ENCODE data around the gene MEX3C.

Gene MEX3C

DNA sequence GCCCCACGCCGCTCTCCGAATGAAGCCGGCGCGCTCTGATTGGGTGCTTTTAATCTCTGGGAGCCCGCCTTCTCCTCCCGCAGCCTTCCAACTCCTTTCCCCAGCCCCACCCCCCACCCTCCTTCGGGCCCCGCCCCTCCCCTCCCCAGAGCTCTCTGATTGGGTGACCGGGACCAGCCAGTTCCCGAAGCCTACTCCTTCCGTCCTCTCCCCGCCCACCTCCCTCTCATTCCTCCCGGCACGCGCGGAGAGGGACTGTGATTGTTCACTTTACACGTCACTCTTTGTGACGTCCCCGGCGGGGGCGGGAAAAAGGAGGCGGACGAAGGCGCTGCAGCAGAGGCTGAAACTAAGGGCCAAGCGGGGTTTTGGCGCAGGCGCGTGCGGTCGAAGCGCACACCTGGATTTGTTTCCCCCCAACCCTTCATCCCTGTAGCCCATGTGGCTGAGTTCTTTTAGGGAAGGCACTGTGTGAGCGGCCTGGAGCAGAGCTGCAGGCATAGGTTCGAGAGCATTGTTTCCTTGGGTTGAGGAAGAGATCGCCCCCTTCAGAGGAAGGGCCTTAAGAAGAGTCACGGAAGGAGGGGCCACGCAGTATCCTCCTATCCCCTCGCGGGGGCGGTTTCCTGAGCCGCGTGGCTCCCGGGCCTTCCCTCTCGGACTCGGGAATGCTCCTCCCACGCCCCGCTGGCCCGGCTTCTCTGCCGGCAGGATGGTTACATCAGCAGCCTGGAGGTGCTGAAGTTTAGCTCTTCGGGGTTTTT lies at the start of gene MEX3C:
MEX3C (minus strand) TSS at position 21 of the 764 bp plus-strand sequence. CDS start 361 bp downstream, outside the sequence.
- DNase-seq = peak; percentile 100

DNA sequence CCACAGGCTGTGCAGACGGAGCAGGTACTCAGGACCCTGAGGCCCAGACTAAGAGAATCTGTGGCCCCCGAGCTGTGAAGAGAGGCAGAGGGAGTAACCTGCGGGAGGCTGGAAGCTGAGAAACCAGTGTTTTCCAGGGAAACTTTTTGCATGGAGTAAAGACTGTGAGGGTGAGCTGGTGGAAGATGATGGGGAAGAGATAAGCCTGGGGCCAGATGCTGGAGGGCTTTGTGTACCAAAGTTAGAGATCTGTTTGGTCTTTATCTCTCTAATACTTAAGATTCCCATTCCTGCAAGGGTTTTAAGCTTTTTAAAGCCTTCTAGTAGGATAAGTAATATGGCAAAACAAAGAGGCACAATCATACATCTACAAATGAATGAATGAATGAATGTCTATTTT lies 43.7 kb upstream of the MEX3C start:
- DNase-seq = no peak

DNA sequence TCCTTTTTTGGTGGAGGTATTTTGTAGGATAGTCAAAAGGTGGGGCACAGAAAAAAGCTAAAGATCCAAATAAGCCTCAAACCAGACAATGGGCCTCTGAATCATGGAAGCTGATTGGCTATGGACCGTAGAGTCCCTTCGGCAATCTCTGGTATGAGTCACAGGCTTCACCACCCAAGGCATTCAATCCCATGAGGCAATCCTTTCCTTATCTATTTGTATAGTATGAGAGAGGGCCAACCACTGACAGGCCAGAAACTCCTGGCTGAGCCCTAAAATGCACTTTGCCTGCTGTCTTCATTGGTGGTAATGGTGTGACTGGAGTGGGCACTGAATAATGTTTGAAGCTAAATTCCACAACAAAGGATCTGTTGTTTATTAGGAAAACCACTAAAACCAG lies 38.7 kb upstream of the MEX3C start:
- no peak for DNase-seq

DNA sequence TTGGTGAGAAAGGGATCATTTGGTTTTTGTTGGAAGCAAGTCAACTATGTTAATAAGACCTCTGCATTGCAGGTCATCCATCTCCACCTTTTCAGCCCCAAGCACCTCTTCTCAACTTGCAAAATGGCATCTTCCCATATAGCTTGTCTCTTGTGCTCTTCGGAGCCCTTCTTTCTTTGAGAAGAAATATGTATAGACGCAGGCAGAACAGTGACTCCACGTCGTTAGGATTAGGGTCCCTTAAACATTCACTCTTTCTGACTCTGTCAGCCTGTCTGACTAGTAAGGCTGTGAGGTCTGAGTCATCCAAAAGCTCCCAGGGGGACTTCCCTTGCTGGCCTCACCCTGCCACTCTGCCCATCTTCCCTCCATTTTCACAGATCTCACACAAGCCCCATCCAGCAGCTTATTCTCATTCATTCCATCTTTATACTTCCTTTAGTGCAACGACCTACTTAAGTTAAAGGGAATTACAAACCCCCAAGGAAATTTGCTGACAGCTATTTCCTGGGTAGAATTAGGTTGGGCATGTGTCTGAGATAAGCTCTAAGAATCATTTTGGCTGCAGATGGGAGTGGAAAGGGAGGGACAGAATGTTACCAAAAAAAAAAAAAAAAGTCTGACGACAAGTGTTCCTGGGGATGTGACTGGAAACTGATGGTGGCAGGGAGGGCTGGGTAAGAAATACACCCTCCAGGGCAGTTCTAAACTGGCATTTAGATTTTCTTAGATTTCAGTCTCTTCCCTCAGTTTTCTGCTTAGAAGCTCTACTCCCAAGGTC lies 37.7 kb upstream of the MEX3C start:
- DNase-seq = no peak

DNA sequence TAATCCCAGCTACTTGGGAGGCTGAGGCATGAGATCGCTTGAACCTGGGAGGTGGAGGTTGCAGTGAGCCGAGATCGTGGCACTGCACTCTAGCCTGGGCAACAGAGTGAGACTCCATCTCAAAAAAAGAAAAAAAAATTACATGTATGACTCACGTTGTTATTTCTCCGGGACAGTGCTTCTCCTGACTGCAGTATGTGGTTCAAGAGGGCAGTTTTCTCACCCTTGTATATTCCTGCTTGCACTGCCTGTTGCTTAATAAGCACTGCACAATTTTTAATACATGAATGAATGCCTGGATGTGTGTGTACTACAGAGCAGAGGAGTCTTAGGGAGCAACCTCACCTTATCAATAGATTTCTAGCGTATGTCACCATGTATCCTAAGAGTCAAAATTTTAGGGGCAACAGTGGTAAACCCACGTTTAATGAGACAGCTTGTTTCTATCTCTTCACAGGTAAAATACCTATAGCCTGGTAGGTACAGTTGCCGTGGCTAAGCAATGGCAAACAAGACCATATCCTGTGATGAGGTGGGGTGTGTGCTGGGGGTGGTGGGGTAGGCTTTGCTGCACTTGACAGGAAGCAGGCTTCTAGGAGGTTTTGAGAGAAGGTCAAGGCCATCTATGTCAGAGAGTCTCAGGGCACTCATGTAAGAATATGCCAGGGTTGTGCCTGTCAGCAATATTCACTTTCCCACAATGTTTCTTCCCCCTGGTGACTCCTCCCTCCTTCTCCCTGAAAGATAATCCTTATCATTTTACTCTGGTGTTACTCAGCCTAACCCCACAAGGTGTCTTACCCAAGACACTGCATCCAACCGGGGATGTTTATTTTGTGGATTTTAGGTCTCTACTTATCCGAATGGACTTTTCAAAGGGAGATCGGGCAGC lies 36.9 kb upstream of the MEX3C start:
- no peak for DNase-seq

DNA sequence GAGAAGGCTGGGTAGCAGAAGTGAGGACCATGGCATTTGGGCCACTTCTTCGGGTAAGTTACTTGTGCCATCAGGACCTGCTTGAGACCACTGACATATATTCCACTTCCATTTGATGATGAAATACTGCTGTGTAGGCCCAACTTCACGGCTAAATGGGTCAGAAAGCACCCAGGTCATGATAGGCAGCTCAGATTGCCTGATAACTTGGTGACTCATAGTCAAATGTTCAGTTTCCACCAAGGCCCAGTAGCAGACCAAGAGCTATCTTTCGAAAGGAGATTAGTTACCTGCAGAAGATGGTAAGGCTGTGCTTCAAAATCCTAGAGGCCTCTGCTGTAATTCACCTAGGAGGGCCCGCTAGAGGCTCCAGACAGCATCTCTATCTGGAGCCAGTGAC lies 31.8 kb upstream of the MEX3C start:
- no peak for DNase-seq

DNA sequence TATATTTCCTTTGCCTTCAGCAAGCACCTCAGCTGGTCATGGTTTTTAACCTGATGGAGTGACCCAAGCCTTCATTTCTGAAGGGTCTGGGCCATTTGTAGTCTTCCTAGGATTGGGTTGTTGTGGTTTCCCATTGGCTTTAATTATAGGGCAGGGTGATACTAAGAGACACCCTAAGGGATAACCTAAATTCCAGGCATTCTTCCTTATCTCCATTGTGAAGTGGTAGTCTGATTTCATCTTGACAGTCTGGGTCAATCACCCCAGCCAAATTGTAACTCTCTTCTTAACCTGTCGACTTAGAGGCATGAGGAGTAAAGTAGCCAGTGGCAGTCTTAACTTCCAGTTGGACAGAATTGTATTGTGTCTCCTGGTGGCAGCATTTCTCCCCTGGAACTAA lies 30.2 kb upstream of the MEX3C start:
- no peak for DNase-seq

DNA sequence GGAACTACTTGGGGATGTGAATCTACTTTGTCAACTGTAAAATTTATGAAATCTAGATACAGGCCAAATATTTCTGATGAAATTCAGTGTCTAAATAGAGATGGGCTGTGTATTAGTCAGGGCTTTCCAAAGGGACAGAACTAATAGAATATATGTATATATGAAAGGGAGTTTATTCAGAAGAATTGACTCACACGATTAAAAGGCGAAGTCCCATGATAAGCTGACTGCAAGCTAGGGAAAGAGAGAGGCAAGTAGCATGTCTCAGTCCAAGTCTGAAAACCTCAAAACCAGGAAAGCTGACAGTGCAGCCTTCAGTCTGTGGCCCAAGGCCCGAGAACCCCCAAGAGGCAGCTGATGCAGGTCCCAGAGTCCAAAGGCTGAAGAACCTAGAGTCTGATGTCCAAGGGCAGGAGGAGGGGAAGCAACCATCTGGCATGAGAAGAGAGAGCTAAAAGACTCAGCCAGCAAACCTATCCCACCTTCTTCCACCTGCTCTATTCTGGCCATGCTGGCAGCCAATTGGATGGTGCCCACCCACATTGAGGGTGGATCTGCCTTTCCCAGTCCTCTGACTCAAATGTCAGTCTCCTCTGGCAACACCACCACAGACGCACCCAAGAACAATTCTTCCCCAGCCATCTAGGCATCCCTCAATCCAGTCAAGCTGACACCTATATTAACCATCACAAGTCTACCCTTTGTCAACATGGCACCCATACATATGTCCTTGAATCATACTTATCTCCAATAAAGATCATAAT lies 29.3 kb upstream of the MEX3C start:
- DNase-seq = no peak

DNA sequence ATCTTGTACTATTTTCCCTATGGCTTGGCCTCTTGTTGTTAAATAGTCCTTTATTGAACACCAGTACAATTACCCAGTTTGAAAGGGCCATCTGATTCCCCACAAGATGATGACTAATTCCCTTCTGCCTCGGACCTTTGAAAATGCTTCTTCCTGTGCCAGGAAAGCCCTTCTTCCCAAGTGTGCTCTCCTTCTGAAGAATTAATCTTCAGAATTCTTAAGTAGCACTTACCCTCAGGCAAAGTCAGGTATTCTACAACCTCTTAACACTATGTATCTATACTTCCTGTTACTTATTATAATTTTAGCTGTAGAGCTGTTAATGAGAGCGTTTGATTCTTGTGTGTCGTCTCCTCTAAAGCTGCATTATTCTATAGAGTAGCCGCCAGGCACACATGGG lies 28.6 kb upstream of the MEX3C start:
- no peak for DNase-seq

DNA sequence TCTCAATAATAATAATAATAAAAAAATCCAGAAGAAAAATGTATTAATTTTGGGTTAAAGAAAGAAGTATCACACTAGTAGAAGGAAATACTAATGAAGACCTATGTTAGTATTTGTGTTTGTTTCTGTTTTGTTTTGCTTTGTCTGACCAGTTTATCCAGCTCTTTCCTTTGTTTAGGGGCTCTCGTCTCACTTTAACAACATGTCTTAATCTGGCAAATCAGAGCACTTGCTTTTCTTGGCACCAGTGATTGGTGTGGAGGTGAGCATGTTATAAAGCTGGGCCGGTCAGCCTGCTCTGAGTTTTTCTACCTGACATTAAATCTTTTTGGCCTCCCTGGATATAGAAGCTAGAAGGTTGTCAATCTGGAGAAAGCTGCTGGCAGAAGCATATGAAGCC lies 15.1 kb upstream of the MEX3C start:
- no peak for DNase-seq

DNA sequence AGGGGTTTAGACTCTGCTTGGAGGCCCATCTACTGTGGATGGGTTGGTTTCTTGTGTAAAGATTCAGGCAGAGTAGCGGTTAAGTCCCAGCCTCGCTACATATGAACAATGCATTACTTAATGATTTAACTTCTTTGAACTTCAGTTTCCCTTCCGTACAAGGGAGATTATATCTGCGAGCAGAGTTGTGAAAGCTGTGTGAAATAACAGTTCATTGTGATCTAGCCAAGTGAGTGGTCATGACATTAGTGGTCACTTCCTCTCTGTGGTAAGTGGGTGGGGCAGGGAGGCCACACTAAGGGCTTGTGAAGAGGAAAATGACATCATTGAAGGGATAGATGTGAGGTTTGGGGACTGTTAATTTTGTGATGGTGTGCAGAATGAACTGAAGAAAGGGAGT lies 14.1 kb upstream of the MEX3C start:
- no peak for DNase-seq

DNA sequence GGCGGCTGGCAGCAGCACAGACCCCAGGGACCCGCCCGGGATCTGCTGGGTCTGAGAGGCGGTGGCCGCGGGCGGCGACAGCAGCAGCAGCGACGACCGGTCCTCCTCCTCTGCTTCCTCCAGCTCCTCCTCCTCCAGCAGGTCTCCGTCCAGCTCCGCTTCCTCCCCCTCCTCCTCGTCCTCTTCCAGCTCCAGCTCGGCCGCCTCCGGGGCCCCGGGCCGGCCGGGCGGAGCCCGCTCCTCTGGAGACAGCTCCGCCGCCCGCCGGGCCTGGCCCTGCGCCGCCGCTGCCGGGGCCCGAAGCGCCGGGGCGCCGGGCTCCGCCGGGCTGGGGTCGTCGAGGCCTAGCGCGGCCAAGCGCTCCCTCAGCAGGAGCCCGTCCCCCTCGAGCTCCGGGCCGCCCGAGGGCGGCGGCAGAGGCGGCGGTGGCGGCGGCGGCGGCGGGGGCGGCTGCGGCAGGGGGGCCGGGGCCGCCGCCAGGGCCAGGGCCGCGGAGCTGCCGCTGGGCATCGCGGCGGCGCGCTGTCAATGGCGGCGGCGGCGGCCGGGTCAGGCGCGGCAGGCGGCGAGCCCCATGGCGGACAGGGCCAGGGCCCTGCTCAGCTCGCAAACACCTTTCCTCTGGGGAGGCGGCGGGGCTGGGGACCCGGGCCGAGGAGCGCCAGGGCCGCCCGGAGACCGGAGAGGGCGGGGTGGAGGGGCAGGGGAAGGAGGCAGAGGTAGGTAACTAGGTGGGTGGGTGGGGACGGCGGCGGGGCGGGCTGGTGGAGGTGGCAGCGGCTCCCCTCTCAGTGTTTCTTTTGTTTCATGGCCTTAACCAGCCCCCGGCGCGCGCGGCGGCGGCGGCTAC lies 445 bp downstream of the MEX3C start:
- DNase-seq = peak; percentile 81

DNA sequence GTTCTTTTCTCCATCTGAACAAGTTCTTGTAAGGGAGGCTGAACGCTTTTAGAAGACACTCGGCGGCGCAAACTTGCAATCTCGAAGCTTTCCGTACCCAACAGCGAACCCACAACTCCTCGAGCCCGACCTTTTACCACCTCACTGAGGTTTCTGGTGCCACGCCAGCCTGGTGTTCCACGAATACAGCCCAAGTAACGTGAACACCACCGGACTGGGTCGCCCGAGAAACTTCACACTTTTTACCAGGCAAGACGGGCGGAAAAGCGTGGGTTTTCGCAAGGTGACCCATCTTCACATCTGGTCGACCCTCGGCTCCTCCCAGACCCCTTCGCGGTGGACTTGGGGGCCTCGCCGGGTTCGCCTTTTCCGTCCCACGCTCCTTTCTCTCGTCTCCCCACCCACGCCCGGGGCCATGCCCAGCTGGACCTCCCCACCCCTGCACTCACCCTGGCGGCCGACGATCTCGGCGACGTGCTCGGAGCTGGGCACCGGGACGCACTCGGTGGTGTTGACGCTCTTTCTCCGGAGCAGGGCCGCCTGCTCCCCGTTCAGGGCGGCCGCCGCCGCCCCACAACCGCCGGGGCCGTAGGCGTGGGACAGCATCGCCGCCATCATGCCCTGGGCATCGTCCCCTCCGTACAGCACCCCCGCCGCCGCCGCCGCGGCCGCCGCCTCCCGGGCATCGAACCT lies 1.2 kb downstream of the MEX3C start:
- peak; percentile 80 for DNase-seq

DNA sequence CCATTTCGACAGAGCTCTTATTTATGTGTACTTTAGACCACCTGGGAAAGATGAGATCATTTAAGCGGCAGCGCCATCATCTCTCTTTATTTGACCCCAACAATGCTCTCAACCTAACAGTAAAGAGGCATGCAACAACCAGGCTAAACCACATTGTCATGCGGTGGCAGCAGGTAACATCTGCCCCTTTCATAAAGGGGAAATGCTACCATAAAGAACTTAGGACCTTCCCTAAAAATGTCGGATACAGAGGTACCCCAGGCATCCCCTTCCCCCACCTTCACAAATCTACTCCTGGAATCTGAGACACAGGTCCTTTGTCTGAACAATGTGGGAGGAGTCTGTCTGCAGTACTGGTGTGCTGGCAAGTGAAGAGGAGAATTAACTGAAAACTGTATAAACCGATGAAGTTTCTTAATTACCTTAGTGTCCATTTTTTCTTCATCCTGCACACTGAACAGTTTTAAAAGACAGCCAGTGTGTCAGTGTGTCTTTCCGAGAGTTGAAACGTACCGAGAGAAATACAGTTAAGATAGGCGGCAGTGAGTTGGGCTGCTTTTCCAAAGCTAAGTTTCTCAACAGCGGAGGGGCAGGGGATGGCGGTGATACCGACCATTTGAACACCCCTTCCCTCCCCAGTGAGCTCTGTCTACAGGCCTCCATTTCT lies 1.9 kb downstream of the MEX3C start:
- DNase-seq = peak; percentile 91

DNA sequence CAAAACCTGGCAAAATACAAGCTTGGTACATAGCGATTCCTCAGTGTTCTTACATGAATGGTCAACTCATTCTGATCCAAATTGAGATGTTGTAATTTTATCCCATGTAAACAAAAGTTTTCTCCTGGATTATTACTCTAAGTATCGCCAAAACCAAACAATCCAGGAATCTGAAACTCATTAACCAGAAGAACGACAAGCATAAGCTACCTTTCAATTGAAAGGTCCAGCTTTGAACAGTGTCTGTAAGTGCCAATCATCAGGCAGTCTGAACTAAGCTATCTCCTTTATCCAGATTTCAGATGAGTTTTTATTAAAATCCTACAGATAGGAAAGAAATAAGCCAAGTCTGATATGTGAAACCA lies 2.4 kb downstream of the MEX3C start:
- DNase-seq = no peak

DNA sequence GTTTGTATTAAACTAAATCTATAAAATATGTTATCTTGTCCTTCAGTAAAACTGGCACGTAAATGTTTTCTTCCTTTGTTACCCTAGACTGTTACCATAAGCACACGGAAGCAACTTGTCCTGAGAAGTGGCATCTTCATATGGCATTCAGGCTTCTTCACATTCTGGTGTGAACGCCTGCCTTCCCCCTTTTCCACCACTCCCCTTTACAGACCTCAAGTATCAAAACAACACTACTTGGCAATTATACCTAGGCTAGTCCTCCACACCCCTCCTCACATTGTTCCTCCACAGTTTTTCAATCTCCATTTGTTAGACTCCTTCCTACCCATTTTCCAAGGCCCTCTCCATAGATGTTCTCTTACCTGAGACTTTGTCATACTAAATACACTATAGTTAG lies 2.9 kb downstream of the MEX3C start:
- peak; percentile 39 for DNase-seq

DNA sequence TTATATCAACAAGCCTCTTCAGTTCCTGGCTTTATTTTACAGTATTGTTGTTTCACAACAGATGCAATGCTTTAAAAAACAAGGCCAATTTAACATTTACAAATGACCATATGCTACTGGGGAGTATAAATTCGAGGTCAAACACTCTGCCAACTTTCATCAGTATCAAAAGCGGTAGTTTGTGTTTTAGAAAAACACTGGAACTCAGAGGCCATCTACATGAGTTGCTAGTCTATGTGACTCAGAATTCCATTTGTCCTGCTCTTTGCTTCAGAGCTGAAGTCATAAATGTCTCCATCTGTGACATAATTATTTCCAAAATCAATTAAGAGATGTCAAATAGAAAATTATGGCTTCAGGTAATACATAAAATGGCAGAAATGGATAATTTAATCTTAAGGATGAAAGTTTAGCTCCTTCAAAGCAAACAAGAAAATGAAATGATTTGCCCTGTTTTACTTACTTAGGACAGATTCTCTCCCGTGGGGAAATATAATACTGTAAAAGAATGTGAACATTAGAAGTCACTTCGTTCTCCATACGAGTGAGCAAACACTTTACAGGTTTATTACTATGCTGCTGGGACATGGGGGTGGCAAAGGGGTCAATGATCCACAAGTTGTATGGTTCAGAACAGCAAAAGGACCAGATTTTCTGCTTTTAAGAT lies 3.7 kb downstream of the MEX3C start:
- DNase-seq = peak; percentile 76

DNA sequence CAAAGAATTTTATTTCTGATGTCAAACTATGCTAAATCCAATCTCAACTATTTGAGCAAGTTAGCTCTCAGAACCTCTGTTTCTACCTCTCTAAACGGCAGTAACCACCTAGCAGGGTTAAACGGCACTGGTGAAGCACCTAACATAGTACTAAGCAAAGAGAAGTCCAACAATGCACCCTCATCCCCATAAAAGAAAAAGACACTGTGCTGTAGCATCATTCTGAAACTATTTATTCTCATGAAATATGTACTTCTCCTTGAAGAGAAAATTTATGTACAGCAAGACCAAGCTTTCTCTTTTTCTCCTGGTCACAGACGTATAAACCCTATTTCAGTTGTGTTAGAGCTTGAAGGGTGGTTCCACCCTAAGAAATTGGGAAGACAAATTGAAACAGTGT lies 4.8 kb downstream of the MEX3C start:
- DNase-seq = no peak

DNA sequence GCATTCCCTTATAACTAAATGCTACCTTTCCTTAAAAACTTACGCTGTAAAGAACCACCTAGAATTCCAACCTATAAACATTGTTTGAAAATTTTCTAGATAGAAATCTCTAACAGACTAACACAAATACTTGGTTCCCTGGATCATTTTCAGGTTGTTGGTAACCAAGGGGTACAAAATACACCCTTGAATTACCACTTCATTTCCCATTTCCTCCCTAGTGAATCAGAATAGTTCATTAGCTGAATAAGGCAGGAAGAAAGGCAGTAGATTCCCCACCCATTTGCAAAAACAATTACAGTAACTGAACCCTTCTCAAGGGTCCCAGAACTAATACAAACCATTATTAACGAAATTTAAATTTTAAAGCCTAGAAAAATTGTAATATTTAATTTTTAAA lies 5.5 kb downstream of the MEX3C start:
- no peak for DNase-seq

DNA sequence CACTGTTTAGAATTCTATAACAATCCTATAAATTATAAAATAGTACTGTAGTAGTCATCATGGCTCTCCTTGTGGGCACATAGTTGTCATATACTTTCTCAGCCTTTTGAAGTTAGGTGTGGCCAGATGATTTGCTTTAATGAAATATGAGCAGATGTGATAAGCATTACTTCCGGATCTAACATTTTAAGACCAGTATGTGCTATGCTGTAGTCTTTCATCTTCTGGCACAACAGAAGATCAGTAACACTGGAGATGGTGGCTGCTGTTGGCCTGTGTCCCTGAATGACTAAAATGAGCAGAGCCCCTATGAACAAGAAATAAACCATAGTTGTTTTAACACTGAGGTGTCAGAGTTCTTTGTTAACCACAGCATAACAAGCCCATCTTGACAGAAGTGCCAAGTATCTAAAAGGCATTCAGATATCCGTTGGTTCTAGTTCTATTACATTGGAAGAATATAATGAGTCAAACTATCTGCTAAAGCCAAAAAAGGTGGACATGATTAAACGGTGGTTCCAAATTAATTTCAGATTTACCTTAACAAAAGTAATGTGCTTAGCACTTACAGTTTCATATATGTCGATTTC lies 6.3 kb downstream of the MEX3C start:
- DNase-seq = no peak
